HEK293 (cell line): ENCODE data around the gene EIF4EBP2.

Experiments used
- CTCF ChIA-PET: fragments of 350-600 bp; formaldehyde crosslinking; extraction: SDS; loops from one replicate; lab custom pipeline; 2021; ENCODE audit warnings: antibody characterized with exemption; lab: Yijun Ruan, JAX
- POLR2A ChIA-PET: fragments of 300-600 bp; formaldehyde crosslinking; extraction: SDS; loops from one replicate; lab custom pipeline; 2020; ENCODE audit warnings: antibody characterized with exemption, inconsistent platforms; lab: Yijun Ruan, JAX
- H3K27ac ChIP-seq: fragments of 200-500 bp; sonication (Bioruptor generic); 2 replicates; pipeline ENCODE4 v1.5.1; 2014; ENCODE audit warnings: low read depth, low read length, control low read depth, inconsistent platforms; ENCODE audit errors: extremely low read depth
- H3K36me3 ChIP-seq, 2 experiments: fragments of 200-500 bp in 1 of 2; sonication (Bioruptor generic) in 1 of 2; 1 replicate in 1 of 2; 2 replicates in 1 of 2; pipeline ENCODE4 v1.5.1; 2014 to 2017; ENCODE audit warnings: inconsistent platforms in 2 of 2, low read length in 2 of 2; ENCODE audit not compliant: control insufficient read depth in 2 of 2, insufficient read depth in 1 of 2
- H3K4me1 ChIP-seq: fragments of 200-500 bp; sonication (Bioruptor generic); 2 replicates; pipeline ENCODE4 v1.5.1; 2014; ENCODE audit warnings: mild to moderate bottlenecking, low read length, inconsistent platforms; ENCODE audit not compliant: control insufficient read depth, insufficient read depth
- H3K4me3 ChIP-seq: 2 replicates; pipeline ENCODE4 v1.5.1; 2011; ENCODE audit warnings: low read depth, mild to moderate bottlenecking, control low read depth, low read length, moderate library complexity
- H3K9me3 ChIP-seq: fragments of 200-500 bp; sonication (Bioruptor generic); 2 replicates; pipeline ENCODE4 v1.5.1; 2014; ENCODE audit warnings: low read depth, low read length, inconsistent platforms; ENCODE audit not compliant: control insufficient read depth, insufficient read depth
- GLI2 ChIP-seq: fragments of 450-650 bp; formaldehyde crosslinking; IDR thresholded peaks from 2 replicates; pipeline ENCODE4; 2017; ENCODE audit warnings: missing biosample characterization, missing genetic modification characterization, low read depth, borderline replicate concordance
- GLIS1 ChIP-seq: fragments of 450-650 bp; formaldehyde crosslinking; IDR thresholded peaks from 2 replicates; pipeline ENCODE4 v1.5.1; 2016; ENCODE audit warnings: missing biosample characterization, missing genetic modification characterization
- HOXD13 ChIP-seq: sonication (generic); formaldehyde crosslinking; IDR thresholded peaks from 2 replicates; pipeline ENCODE4 v1.8.0; 2022; ENCODE audit warnings: missing genetic modification reagents, borderline replicate concordance
- KLF8 ChIP-seq: fragments of 450-650 bp; formaldehyde crosslinking; IDR thresholded peaks from 2 replicates; pipeline ENCODE4 v1.5.1; 2016; ENCODE audit warnings: missing biosample characterization, missing genetic modification characterization
- PRDM1 ChIP-seq: fragments of 450-650 bp; formaldehyde crosslinking; IDR thresholded peaks from 2 replicates; pipeline ENCODE4; 2016; ENCODE audit warnings: missing biosample characterization, missing genetic modification characterization
- REPIN1 ChIP-seq: fragments of 450-650 bp; formaldehyde crosslinking; IDR thresholded peaks from 2 replicates; pipeline ENCODE4 v1.5.1; 2017; ENCODE audit warnings: missing biosample characterization, missing genetic modification characterization, low read depth
- SCRT1 ChIP-seq: fragments of 450-650 bp; formaldehyde crosslinking; IDR thresholded peaks from 2 replicates; pipeline ENCODE4 v1.5.1; 2016; ENCODE audit warnings: missing biosample characterization, missing genetic modification characterization, borderline replicate concordance
- SP2 ChIP-seq: fragments of 450-650 bp; formaldehyde crosslinking; IDR thresholded peaks from 2 replicates; pipeline ENCODE4 v1.5.1; 2016; ENCODE audit warnings: missing biosample characterization, missing genetic modification characterization
- ZBTB21 ChIP-seq: fragments of 450-650 bp; formaldehyde crosslinking; IDR thresholded peaks from 2 replicates; pipeline ENCODE4 v1.5.1; 2017; ENCODE audit warnings: missing biosample characterization, missing genetic modification characterization
- ZBTB26 ChIP-seq: fragments of 450-650 bp; formaldehyde crosslinking; optimal IDR thresholded peaks from 2 replicates; pipeline ENCODE3; 2016; ENCODE audit warnings: missing biosample characterization, mild to moderate bottlenecking, missing genetic modification characterization
- ZBTB7A ChIP-seq: fragments of 450-650 bp; formaldehyde crosslinking; IDR thresholded peaks from 2 replicates; pipeline ENCODE4 v1.5.1; 2016; ENCODE audit warnings: low read depth, missing biosample characterization, missing genetic modification characterization
- ZFP37 ChIP-seq: fragments of 450-650 bp; formaldehyde crosslinking; IDR thresholded peaks from 2 replicates; pipeline ENCODE4 v1.5.1; 2016; ENCODE audit warnings: missing biosample characterization, missing genetic modification characterization
- ZNF140 ChIP-seq: fragments of 450-650 bp; formaldehyde crosslinking; IDR thresholded peaks from 2 replicates; pipeline ENCODE4 v1.5.1; 2016; ENCODE audit warnings: missing biosample characterization, missing genetic modification characterization
- ZNF248 ChIP-seq: fragments of 450-650 bp; formaldehyde crosslinking; IDR thresholded peaks from 2 replicates; pipeline ENCODE4 v1.5.1; 2017; ENCODE audit warnings: missing biosample characterization, missing genetic modification characterization
- ZNF26 ChIP-seq: fragments of 450-650 bp; formaldehyde crosslinking; IDR thresholded peaks from 2 replicates; pipeline ENCODE4 v1.5.1; 2016; ENCODE audit warnings: missing biosample characterization, missing genetic modification characterization
- ZNF324 ChIP-seq: fragments of 450-650 bp; formaldehyde crosslinking; IDR thresholded peaks from 2 replicates; pipeline ENCODE4 v1.5.1; 2016; ENCODE audit warnings: missing biosample characterization, missing genetic modification characterization
- ZNF398 ChIP-seq: fragments of 450-650 bp; formaldehyde crosslinking; IDR thresholded peaks from 2 replicates; pipeline ENCODE4 v1.5.1; 2017; ENCODE audit warnings: missing biosample characterization, missing genetic modification characterization
- ZNF518A ChIP-seq: fragments of 450-650 bp; formaldehyde crosslinking; conservative IDR thresholded peaks from 2 replicates; pipeline ENCODE4 v1.5.1; 2016; ENCODE audit warnings: low read depth, missing biosample characterization, missing genetic modification characterization
- ZNF596 ChIP-seq: fragments of 450-650 bp; IDR thresholded peaks from 2 replicates; pipeline ENCODE4 v1.5.0; 2018; ENCODE audit warnings: missing biosample characterization, mild to moderate bottlenecking, missing genetic modification characterization, moderate library complexity
- ZNF626 ChIP-seq: fragments of 450-650 bp; sonication (Bioruptor Pico); formaldehyde crosslinking; IDR thresholded peaks from 2 replicates; pipeline ENCODE4 v1.5.1; 2018; ENCODE audit warnings: missing biosample characterization, missing genetic modification characterization, inconsistent platforms
- ZNF704 ChIP-seq: fragments of 450-650 bp; formaldehyde crosslinking; IDR thresholded peaks from 2 replicates; pipeline ENCODE4 v1.5.1; 2016; ENCODE audit warnings: missing biosample characterization, missing genetic modification characterization
- ZNF837 ChIP-seq: fragments of 450-650 bp; formaldehyde crosslinking; IDR thresholded peaks from 2 replicates; pipeline ENCODE4 v1.5.1; 2016; ENCODE audit warnings: missing biosample characterization, missing genetic modification characterization

EIF4EBP2 gene

GRCh38 chr10:70433581-70434280, 29.8 kb downstream of the EIF4EBP2 start (continued):
- no peak for TF ChIP-seq ZBTB26 (tag by site-specific recombination)
- no peak for TF ChIP-seq KLF8 (tag by site-specific recombination)
- no peak for TF ChIP-seq ZNF837 (tag by site-specific recombination)
- TF ChIP-seq SCRT1: no peak
- no peak for TF ChIP-seq ZNF704 (tag by site-specific recombination)
- no peak for TF ChIP-seq ZBTB21 (tag by site-specific recombination)
- no peak for TF ChIP-seq REPIN1 (tag by site-specific recombination)
- TF ChIP-seq PRDM1: no peak
- no peak for TF ChIP-seq ZNF518A (tag by site-specific recombination)

- Histone ChIP-seq H3K9me3 (no peaks in the 10 kb centered on the region), H3K27ac (no peak overlapping the region), H3K4me3 (no peak overlapping the region), H3K36me3 (peaks cover 0 to under 1% of the 10 kb centered on the region in 2 experiments; a peak in 1 of 3 replicates), H3K4me1 (no peaks in the 10 kb centered on the region)
- POLR2A ChIA-PET: interaction anchor here (1.2 kb wide), 1 partner anchor 33 kb away, joined by 7 read pairs; no protein-coding TSS in a partner anchor
- TF ChIP-seq ZNF398 (tag by site-specific recombination): no peak
- no peak for TF ChIP-seq ZBTB21 (tag by site-specific recombination)
- no peak for TF ChIP-seq SCRT1
- no peak for TF ChIP-seq ZNF626
- TF ChIP-seq ZNF596 (tag by site-specific recombination): no peak
- TF ChIP-seq ZBTB7A (tag by site-specific recombination): no peak
- no peak for TF ChIP-seq HOXD13 (CRISPR knock-in tag)
- TF ChIP-seq ZNF26: no peak
- TF ChIP-seq ZFP37: no peak
- no peak for TF ChIP-seq ZNF140 (tag by site-specific recombination)
- no peak for TF ChIP-seq GLI2 (tag by site-specific recombination)
- no peak for TF ChIP-seq ZNF248
- TF ChIP-seq SP2 (tag by site-specific recombination): no peak
- TF ChIP-seq GLIS1 (tag by site-specific recombination): no peak
- TF ChIP-seq ZNF324 (tag by site-specific recombination): no peak
- CTCF ChIA-PET: no interaction called here
These were observed 31.5 kb downstream of the EIF4EBP2 start for GRCh38 chr10:70435241-70436085.
